Measurements from ENCODE around the gene SLC7A7. TPM values are rescaled to one million over a fixed set of nuclear protein-coding genes. Genes with fewer than 3 reads are reported as not detected.
"Not testable (repeated sequence)": the region's sequence is repeated elsewhere in the genome, so short reads cannot be mapped to it uniquely, and the experiment has no call there.

Gene SLC7A7
- polyA plus RNA-seq, 3 donors, result 262 to 425 (median 371) TPM

DNA sequence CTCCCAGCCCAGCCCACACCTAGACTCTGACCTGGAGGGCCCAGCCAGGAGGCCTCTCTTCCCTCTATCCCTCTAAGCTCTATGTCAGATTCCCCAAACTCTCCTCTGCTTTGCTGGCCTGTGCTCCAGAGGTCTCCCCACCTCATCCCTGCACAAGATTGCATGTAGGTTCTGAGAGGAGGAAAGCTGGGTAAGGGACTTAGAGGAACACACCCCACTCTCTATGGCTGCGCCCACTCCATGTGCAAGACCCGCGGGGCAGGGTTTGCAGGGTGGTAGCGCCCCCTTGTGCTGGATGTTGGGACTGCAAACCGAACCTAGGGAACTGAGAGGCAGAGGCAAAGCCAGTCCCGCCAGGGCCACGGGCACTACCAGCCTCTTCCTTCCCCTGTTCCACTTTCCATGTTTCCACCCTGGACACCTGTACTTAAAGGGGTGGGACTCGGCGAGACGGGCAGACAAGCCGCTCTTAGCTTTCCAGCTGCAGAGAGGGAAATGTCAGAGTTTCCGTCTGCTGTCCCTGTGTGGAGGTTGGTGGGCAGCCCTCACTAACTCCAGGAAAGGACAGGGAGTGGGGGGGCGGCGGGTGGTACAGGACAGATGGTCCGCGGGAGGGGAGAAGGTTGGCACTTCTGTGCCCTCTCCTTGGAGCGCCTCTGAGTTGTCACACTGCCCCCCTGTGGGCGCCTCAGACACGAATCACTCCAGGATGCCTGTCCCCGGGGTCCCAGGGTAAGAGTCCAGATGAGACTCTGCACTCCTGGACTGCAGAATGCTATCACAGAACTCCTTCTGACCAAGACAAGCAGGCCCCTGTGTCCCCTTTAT, 37.9 kb upstream of the SLC7A7 start:
- peaks cover 0 to 7% of the 10 kb centered on the region in 2 donors for H3K27me3 ChIP-seq (ENCODE audit: control insufficient read depth in 2 of 2, insufficient read depth in 2 of 2, low read length in 2 of 2)
- peaks cover 0 to 1% of the 10 kb centered on the region in 2 donors for H3K36me3 Mint-ChIP-seq
- WGBS (ENCODE audit: insufficient coverage), result 0% methylated on average over 13 of the region's 20 CpGs
- peaks cover 9 to 26% (median 19%) of the 10 kb centered on the region in 3 donors for H3K27me3 Mint-ChIP-seq (ENCODE audit: low read depth in 3 of 3)
- H3K4me2 ChIP-seq (replicated peaks; ENCODE audit: extremely low read depth, low read length, poor library complexity, severe bottlenecking), result peak overlapping the region; percentile 85
- peak overlapping the region; percentile 55 for H3K9ac ChIP-seq (ENCODE audit: insufficient read depth, low read length, poor library complexity, severe bottlenecking)
- H3K27ac ChIP-seq (ENCODE audit: low read depth in 1 of 2, low read length in 2 of 2), result peak overlapping the region in 1 of 2 donors; percentile 17
- H3K4me1 ChIP-seq (ENCODE audit: control insufficient read depth in 1 of 2, insufficient read depth in 2 of 2, low read length in 2 of 2), result peaks cover 14 to 24% of the 10 kb centered on the region in 2 donors
- H3K27ac Mint-ChIP-seq, result peak overlapping the region in 6 of 7 donors; percentile 19 to 88 (median 61)
- H2AFZ ChIP-seq (ENCODE audit: insufficient read depth, low read depth, low read length, poor library complexity, severe bottlenecking), result peak overlapping the region; percentile 81
- H3K4me3 Mint-ChIP-seq, result peak overlapping the region; percentile 74 to 91
- no peaks in the 10 kb centered on the region for H3K36me3 ChIP-seq (replicated peaks in 1 of 2; ENCODE audit: control insufficient read depth in 1 of 2, insufficient read depth in 2 of 2, low read length in 2 of 2)
- peaks cover 21% of the 10 kb centered on the region for H3K4me1 Mint-ChIP-seq
- H3K9me3 ChIP-seq (replicated peaks in 1 of 2; ENCODE audit: control insufficient read depth in 1 of 2, insufficient read depth in 1 of 2, low read length in 2 of 2), result peaks cover 0 to 4% of the 10 kb centered on the region in 2 donors
- DNase-seq, result peak; percentile 74 to 83 (median 78)
- no peaks in the 10 kb centered on the region for H4K20me1 ChIP-seq (ENCODE audit: insufficient read depth, low read length)
- peaks cover 0 to 7% (median 0%) of the 10 kb centered on the region in 7 donors for H3K9me3 Mint-ChIP-seq
- TF ChIP-seq, protein P1, sequence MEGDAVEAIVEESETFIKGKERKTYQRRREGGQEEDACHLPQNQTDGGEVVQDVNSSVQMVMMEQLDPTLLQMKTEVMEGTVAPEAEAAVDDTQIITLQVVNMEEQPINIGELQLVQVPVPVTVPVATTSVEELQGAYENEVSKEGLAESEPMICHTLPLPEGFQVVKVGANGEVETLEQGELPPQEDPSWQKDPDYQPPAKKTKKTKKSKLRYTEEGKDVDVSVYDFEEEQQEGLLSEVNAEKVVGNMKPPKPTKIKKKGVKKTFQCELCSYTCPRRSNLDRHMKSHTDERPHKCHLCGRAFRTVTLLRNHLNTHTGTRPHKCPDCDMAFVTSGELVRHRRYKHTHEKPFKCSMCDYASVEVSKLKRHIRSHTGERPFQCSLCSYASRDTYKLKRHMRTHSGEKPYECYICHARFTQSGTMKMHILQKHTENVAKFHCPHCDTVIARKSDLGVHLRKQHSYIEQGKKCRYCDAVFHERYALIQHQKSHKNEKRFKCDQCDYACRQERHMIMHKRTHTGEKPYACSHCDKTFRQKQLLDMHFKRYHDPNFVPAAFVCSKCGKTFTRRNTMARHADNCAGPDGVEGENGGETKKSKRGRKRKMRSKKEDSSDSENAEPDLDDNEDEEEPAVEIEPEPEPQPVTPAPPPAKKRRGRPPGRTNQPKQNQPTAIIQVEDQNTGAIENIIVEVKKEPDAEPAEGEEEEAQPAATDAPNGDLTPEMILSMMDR (IDR thresholded peaks at IDR 0.05), result peak; percentile 96
- intact Hi-C loops (cut with micrococcal nuclease), result loop anchor here (1.0 to 5.0 kb wide), 7 partner anchors 30 to 283 kb away; no protein-coding TSS in a partner anchor
- peak overlapping the region; percentile 30 to 76 (median 34) for H3K4me3 ChIP-seq (replicated peaks in 1 of 3; ENCODE audit: low read depth in 2 of 3, low read length in 3 of 3)
- H3K79me2 ChIP-seq (ENCODE audit: insufficient read depth, low read length), result no peaks in the 10 kb centered on the region

DNA sequence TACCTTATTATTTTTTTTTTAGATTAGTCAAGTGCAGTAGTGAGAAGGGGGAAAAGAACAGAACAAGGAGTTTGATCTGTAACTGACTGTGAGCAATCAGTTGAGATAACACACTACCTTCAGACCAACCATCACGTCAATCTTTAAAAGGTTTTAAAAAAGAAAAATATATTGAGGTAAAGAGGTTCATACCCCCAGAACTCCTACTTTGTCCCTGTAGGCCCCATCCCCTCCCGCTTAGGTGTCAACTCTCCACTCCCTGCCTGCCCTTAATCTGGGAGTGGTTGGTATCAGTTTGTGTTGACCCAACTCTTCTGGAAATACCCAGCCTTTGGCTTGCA, 37.3 kb upstream of the SLC7A7 start:
- H3K27me3 Mint-ChIP-seq (ENCODE audit: low read depth in 3 of 3), result peaks cover 4 to 28% (median 21%) of the 10 kb centered on the region in 3 donors
- H3K4me1 Mint-ChIP-seq, result peaks cover 27% of the 10 kb centered on the region
- peaks cover 0 to 1% of the 10 kb centered on the region in 2 donors for H3K36me3 Mint-ChIP-seq
- intact Hi-C loops (cut with micrococcal nuclease), result loop anchor here (2.0 to 5.0 kb wide), 5 partner anchors 30 to 280 kb away; no protein-coding TSS in a partner anchor
- Histone ChIP-seq H3K27ac (ENCODE audit: low read depth in 1 of 2, low read length in 2 of 2) (no peak overlapping the region), H3K4me1 (ENCODE audit: control insufficient read depth in 1 of 2, insufficient read depth in 2 of 2, low read length in 2 of 2) (peaks cover 19 to 29% of the 10 kb centered on the region in 2 donors), H3K9me3 (replicated peaks in 1 of 2; ENCODE audit: control insufficient read depth in 1 of 2, insufficient read depth in 1 of 2, low read length in 2 of 2) (peaks cover 0 to 4% of the 10 kb centered on the region in 2 donors), H2AFZ (ENCODE audit: insufficient read depth, low read depth, low read length, poor library complexity, severe bottlenecking) (no peak overlapping the region), H3K9ac (ENCODE audit: insufficient read depth, low read length, poor library complexity, severe bottlenecking) (no peak overlapping the region), H3K4me3 (replicated peaks in 1 of 3; ENCODE audit: low read depth in 2 of 3, low read length in 3 of 3) (no peak overlapping the region), H3K79me2 (ENCODE audit: insufficient read depth, low read length) (no peaks in the 10 kb centered on the region), H3K36me3 (replicated peaks in 1 of 2; ENCODE audit: control insufficient read depth in 1 of 2, insufficient read depth in 2 of 2, low read length in 2 of 2) (no peaks in the 10 kb centered on the region), H4K20me1 (ENCODE audit: insufficient read depth, low read length) (no peaks in the 10 kb centered on the region), H3K4me2 (replicated peaks; ENCODE audit: extremely low read depth, low read length, poor library complexity, severe bottlenecking) (peak overlapping the region; percentile 85), H3K27me3 (ENCODE audit: control insufficient read depth in 2 of 2, insufficient read depth in 2 of 2, low read length in 2 of 2) (peaks cover 0 to 7% of the 10 kb centered on the region in 2 donors)
- no peak for DNase-seq
- peak overlapping the region in 2 of 7 donors; percentile 73 to 83 for H3K27ac Mint-ChIP-seq
- WGBS (ENCODE audit: insufficient coverage), result no CpG with 5 or more reads among the region's 2 CpGs
- H3K4me3 Mint-ChIP-seq, result no peak overlapping the region
- H3K9me3 Mint-ChIP-seq, result peaks cover 0 to 7% (median 0%) of the 10 kb centered on the region in 7 donors
- TF ChIP-seq, protein P1 (IDR thresholded peaks at IDR 0.05), result no peak

DNA sequence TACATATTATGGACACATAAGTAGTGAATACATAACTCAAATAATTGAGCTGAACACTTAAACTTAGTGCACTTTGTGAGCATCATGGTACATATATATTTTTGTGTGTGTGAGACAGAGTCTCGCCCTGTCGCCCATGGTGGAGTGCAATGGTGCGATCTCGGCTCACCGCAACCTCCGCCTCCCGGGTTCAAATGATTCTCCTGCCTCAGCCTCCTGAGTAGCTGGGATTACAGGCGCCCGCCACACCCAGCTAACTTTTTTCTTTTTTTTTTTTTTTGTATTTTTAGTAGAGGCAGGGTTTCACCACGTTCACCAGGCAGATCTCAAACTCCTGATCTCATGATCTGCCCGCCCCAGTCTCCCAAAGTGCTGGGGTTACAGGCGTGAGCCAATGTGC, 36.9 kb upstream of the SLC7A7 start:
- not testable (repeated sequence) for H3K36me3 Mint-ChIP-seq; H3K36me3 ChIP-seq (replicated peaks in 1 of 2; ENCODE audit: control insufficient read depth in 1 of 2, insufficient read depth in 2 of 2, low read length in 2 of 2); H3K4me2 ChIP-seq (replicated peaks; ENCODE audit: extremely low read depth, low read length, poor library complexity, severe bottlenecking); DNase-seq; H3K79me2 ChIP-seq (ENCODE audit: insufficient read depth, low read length); H3K27ac ChIP-seq (ENCODE audit: low read depth in 1 of 2, low read length in 2 of 2); H2AFZ ChIP-seq (ENCODE audit: insufficient read depth, low read depth, low read length, poor library complexity, severe bottlenecking); H3K9ac ChIP-seq (ENCODE audit: insufficient read depth, low read length, poor library complexity, severe bottlenecking); H3K4me3 ChIP-seq (replicated peaks in 1 of 3; ENCODE audit: low read depth in 2 of 3, low read length in 3 of 3); H3K27ac Mint-ChIP-seq; H4K20me1 ChIP-seq (ENCODE audit: insufficient read depth, low read length); H3K4me3 Mint-ChIP-seq; H3K27me3 ChIP-seq (ENCODE audit: control insufficient read depth in 2 of 2, insufficient read depth in 2 of 2, low read length in 2 of 2); H3K9me3 ChIP-seq (replicated peaks in 1 of 2; ENCODE audit: control insufficient read depth in 1 of 2, insufficient read depth in 1 of 2, low read length in 2 of 2); H3K9me3 Mint-ChIP-seq
- H3K4me1 Mint-ChIP-seq, result peaks cover 28% of the 10 kb centered on the region
- WGBS (ENCODE audit: insufficient coverage), result no CpG with 5 or more reads among the region's 12 CpGs
- intact Hi-C loops (cut with micrococcal nuclease), result loop anchor here (2.0 to 5.0 kb wide), 5 partner anchors 29 to 279 kb away; no protein-coding TSS in a partner anchor
- H3K4me1 ChIP-seq (ENCODE audit: control insufficient read depth in 1 of 2, insufficient read depth in 2 of 2, low read length in 2 of 2), result peaks cover 19 to 30% of the 10 kb centered on the region in 2 donors
- peaks cover 3 to 27% (median 22%) of the 10 kb centered on the region in 3 donors for H3K27me3 Mint-ChIP-seq (ENCODE audit: low read depth in 3 of 3)

Data from CD14-positive monocyte (primary cell).